GM23248 (cell line): Measurements from ENCODE around the gene SLC7A10.

Experiments used
- EZH2 ChIP-seq: fragments of 200-600 bp; sonication (generic); IDR thresholded peaks from 2 replicates; pipeline ENCODE4 v1.6.1; 2018; ENCODE audit warnings: antibody characterized with exemption, mild to moderate bottlenecking; ENCODE audit not compliant: insufficient read depth, poor library complexity, severe bottlenecking
- EZH2phosphoT487 ChIP-seq: fragments of 200-600 bp; sonication (generic); IDR thresholded peaks from 2 replicates; pipeline ENCODE4 v1.6.1; 2018; ENCODE audit warnings: antibody characterized with exemption, moderate library complexity, mild to moderate bottlenecking, low read depth; ENCODE audit not compliant: insufficient read depth

DNA sequence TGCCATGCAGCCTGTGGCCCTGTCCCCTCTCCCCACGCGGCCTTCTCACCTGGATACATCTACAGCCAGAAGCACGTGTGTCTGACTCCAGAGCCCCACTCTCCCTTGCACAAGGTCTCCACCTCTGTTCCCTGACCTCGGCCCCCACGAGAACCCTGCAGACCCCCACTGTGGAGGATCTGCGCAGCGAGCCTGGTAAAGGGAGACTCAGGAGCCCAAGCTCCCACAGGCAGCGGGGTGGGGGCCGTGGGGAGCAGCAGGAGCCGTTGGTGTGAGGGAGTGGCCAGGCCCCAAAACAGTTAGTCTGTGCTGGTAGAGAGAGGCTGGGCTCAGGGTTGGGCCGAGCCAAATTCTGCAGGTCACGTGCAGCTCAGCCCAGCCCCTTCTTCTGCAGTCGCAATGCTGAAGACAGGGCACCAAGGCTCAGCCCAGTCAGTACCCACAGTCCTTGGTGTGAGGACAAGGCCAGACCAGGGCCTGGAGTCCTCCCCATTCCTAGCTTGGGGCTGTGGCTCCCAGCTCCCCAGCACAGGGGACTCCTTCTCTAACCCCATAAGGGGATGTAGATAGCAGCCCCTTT is 28.7 kb upstream of the SLC7A10 start:
- TF ChIP-seq EZH2phosphoT487 (no peak), EZH2 (no peak)
